RKO (cell line): ENCODE results near the gene AADACL4.

Source experiments
- DNase-seq: peaks from one replicate; pipeline ENCODE4 v3.0.0-alpha.2; 2016; ENCODE audit warnings: low spot score

AADACL4 gene

GRCh38 chr1:12613180-12613579 is 30.7 kb upstream of the AADACL4 start:
- no peak for DNase-seq

- no peak for DNase-seq
Observed at GRCh38 chr1:12614402-12615158, 29.3 kb upstream of the AADACL4 start.

DNA sequence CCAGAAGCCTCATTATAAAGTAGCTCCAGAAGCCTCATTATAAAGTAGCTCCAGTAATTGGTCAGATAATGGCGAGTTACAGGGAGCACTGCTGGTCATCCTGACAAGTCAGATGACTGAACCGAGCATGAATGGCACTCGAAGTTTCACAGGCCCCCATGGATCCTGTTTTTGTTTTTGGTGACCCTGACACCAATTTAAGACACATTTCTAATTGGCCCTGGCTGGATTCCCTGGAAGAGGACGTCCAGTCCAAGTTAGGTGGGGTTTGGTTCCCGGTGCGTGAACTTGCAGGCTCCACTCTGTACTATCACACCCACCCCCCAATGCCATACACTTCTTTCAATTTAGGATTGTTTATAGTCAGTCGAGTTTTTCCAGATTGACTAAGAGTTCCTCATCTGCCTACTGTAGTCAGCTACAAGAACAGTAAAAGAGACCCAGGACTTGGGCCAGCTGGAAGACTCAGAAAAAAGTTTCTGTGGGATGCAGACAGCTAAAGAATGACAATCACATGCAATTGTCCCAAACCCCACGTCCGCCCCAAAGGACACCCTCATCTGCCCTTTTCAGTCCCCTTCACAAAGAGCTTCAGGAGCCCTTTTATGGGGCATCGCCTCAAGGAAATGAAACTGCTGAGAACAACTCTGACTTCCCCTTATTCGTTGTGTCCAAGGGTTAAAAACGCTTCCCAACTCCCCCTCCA is 28.6 kb upstream of the AADACL4 start:
- DNase-seq, result no peak

GRCh38 chr1:12615865-12616708 is 27.8 kb upstream of the AADACL4 start:
- DNase-seq, result no peak

DNA sequence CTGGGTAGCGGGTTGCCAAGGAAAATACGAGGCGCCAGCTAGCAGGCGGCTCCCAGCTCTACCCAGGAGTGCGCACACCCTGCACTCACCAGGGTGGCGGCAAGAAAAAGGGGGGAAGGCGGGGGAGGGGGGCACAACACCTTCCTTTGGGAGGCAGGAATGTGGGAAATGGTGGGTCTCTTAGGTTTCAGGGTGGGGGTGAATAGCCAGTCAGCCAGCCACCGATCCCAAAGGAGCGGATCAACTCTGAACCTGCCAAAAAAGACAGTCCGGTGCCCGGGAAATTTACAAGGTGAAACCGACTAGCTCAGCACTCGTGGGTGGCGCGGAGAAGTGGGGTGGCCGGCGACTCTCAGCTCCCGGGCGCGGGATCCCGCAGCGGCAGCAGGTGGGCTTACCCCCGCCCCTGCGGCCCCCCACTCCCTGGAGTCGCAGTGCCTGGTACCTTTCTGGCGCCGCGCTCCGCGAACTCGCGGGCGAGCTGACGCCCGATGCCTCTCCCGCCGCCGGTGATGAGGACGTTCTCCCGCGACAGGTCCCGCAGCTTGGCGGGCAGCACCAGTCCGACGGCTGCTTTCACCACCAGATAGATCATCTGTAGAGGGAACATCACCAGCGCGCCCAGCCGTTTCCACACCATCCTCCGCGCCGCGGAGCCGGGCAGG is 27.0 kb upstream of the AADACL4 start:
- no peak for DNase-seq

DNA sequence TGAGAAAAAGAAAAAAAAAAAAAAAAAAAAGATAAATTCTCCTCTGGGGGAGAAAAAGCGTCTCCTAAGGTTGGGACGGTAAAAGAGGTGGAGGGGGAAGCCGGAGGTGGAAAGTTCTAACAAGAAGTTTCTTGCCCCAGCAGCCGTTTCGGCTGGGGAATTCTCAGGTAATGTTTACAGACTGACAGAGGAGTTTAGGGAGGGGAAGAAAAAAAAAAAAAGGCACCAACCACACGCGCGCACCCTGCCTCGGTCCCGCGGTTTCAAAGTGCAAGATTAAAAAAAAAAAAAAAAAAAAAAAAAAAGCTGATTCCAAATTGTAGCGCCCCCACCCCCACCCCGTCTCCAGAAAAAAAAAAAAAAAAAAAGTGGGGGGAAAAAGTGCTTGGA is 26.4 kb upstream of the AADACL4 start:
- DNase-seq, result no peak

DNA sequence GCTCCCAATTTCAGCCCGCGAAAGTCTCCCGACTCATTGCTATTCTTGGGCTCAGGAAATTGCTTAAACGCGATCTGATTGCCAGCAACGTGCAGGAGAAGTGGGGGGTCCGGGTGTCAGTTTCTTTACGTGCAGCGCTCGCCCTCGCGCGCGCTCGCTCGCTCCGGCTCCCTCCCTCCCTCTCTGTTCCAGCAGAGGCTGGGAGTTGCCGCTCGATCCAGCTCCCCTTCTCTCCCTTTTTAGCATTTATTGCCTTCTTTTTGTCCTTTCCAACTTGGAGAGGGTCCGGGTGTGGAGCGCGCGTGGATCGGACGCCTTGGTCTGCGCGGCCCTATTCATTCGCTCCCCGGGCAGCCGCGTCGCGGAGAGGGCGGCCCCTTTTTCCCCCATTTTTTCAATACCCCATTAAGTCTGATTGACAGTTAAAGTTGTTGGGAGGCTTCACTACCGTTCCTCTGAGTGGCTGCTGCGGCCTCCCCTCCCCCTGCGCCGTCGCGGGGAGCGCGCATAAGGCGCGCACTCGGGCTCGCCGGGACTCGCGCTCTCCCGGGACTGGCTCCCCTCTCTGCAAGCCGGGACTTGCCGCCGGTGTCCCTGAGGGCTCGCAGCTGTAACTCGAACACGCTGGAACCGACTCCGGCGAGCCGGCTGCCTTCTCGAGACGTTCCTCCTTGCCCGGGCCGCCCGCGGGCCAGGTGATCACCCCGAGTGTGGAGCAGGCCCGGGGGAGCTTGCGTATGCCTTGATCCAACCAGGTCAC is 25.8 kb upstream of the AADACL4 start, which contains the start of gene DHRS3:
DHRS3 (minus strand) TSS at position 310 of the 760 bp plus-strand sequence. CDS start 862 bp downstream, outside the sequence.
- DNase-seq, result peak; percentile 67

- no peak for DNase-seq
Observed at GRCh38 chr1:12618661-12618964, 25.3 kb upstream of the AADACL4 start.

DNA sequence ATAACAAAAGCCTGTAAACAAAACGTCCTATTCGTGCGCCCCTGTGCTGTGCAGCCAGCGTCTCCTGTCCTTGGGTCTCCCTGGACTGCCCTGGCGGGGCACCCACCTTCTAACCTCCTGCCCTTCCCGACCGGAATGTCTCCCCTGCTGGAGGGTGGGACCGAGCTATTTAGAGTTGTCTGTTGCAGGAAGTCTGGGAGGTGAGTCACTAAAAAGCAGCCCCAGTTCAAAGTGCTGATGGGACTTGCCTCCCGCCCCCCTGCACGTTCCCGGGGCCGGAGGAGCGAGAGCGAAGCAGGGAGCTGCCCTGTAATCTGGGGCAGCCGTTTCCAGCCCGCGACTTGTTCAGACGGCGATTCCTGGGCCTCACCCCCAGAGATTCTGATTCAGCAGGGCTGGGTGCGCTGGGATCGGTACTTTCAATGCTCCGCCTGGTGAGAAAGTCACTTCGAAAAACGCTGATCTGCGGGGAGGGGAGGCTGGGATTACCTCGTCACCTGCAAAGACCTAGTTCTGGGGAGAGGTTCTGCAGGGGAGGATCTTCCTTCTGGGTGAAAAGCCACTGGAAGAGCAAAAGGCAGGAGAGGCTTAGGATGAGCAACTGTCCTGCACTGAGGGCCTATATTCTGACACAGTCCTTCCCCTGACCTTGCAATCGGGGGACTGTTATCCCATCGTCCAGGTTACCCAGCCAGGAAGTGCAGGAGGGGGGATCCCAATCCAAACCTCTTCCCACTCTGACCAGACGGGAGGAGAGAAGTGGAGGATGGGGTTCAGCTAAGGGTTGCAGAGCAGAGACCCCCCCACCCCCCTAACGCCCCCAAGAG is 24.7 kb upstream of the AADACL4 start:
- DNase-seq, result peak; percentile 86

DNA sequence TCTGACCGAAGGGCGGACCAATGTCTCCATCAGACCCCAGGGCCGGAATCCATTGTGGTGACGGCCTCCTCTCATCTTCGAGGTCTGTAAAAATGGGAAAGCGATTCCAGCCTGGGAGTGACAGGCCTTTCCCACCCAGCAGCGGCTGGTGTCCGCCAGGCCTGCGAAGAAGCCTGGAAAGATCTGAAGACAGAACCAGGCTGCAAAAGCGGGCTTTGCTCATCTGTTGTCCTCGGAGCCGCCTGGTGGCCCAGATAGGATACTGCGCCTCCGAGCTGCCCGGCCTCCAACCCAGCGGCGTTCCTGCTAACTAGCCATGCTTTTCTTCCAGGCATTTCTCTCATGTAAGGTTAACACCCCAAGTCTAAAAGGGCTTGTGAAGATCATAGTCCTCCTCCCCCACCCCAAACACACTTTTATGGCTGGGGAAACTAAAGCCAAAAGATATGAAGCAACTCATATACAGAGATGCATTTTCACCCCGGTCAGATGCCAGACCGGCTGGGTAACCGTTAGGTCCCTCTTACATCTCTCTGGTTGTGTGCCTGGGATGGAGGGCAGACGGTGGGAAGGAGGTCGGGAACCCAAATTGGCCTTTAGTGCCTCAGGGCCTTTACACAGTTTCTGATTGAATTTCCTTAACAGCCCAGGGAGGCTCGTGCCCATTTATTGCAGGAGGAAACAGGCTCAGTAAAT is 23.9 kb upstream of the AADACL4 start:
- DNase-seq, result peak; percentile 87

DNA sequence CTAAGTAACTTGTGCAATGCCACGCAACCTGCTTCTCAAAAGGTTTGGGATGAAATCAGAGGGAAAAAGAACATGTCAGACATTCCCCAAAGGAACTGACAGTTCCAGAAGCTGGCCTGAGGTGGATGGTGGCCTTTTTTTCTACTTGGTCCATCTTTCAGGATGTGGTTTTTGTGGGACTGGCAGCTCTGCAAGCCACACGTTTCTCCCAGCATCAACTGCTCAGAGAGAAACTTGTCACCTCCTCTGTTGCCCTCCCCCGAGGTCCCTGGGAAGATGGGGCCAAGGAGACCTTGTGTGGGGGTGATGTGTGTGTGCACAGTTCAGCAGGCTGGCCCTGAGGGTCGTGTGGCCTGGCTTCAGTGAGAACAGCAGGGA is 23.4 kb upstream of the AADACL4 start:
- no peak for DNase-seq

DNA sequence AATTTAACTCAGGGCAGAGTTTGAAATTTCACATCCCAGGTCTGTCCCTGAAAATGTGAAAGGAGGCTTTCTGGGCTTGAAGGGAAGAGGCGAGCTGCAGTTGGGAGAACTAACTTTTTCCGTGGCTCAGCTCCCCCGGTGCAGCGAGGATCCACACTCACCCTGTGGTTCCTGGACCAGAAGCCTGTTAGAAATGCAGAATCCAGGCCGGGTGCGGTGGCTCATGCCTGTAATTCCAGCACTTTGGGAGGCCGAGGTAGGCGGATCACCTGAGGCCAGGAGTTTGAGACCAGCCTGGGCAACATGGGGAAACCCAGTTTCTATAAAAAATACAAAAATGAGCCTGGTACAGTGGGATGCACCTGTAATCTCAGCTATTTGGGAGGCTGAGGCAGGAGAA is 23.0 kb upstream of the AADACL4 start:
- no peak for DNase-seq

- DNase-seq, result no peak
Observed at GRCh38 chr1:12621346-12622335, 22.2 kb upstream of the AADACL4 start.

- no peak for DNase-seq
Observed at GRCh38 chr1:12622506-12622905, 21.4 kb upstream of the AADACL4 start.

- DNase-seq, result no peak
Observed at GRCh38 chr1:12625276-12625675, 18.6 kb upstream of the AADACL4 start.

DNA sequence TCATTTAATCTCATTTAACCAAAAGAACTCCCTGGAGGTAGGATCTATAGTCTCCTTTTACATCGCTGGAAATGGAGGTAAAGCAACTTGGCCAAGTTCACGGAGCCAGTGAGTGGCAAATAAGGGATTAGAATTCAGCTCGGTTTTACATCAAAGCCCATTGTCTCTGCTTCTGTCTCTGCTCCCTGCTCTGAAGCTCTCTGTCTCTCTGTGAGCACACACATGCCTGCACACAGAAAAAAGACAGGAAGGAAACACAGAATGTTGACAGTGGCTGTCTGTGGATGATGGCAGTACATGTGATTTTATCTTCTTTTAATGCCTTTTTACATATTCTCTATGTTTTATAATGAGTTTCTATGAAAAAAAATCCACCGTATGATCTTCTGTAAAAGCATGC is 17.0 kb upstream of the AADACL4 start:
- no peak for DNase-seq

GRCh38 chr1:12627296-12627695 is 16.6 kb upstream of the AADACL4 start:
- no peak for DNase-seq

- DNase-seq, result no peak
Observed at GRCh38 chr1:12629511-12629956, 14.4 kb upstream of the AADACL4 start.
